Activated CD8-positive, alpha-beta T cell treated with anti-CD3 and anti-CD28 coated beads for 36 hours (primary cell): ENCODE measurements around the gene ATP5MC3. TPM values are rescaled to one million over a fixed set of nuclear protein-coding genes. Genes with fewer than 3 reads are reported as not detected.

Source experiments
- ATAC-seq: fragments of 200-7000 bp; cut with Tn5 transposase; one replicate; pipeline ENCODE4 v1.10.0; 2021; ENCODE audit warnings: mild to moderate bottlenecking, moderate library complexity
- CTCF ChIA-PET: fragments of 350-600 bp; sonication (Branson Sonifier 250); formaldehyde crosslinking; loops from one replicate; lab custom pipeline; 2021; ENCODE audit warnings: antibody characterized with exemption; lab: Charles Lee
- POLR2A ChIA-PET: fragments of 350-600 bp; sonication (Branson Sonifier 250); formaldehyde crosslinking; loops from one replicate; lab custom pipeline; 2021; ENCODE audit warnings: antibody characterized with exemption; lab: Charles Lee
- DNase-seq: peaks from one replicate; pipeline ENCODE4 v3.0.0-alpha.2; 2020
- H3K27ac Mint-ChIP-seq: one replicate; pipeline ENCODE4 v1.8.0; 2021; ENCODE audit warnings: mild to moderate bottlenecking, mixed read lengths
- H3K27me3 Mint-ChIP-seq: one replicate; pipeline ENCODE4 v1.8.0; 2021; ENCODE audit warnings: mixed read lengths
- H3K36me3 Mint-ChIP-seq: one replicate; pipeline ENCODE4 v1.8.0; 2021; ENCODE audit warnings: low read depth, mixed read lengths
- H3K4me1 Mint-ChIP-seq: one replicate; pipeline ENCODE4 v1.8.0; 2021; ENCODE audit warnings: low read depth, mixed read lengths
- H3K4me3 Mint-ChIP-seq: one replicate; pipeline ENCODE4 v1.8.0; 2021; ENCODE audit warnings: mild to moderate bottlenecking, moderate library complexity, mixed read lengths
- H3K9me3 Mint-ChIP-seq: one replicate; pipeline ENCODE4 v1.8.0; 2021; ENCODE audit warnings: mixed read lengths
- CTCF ChIP-seq: fragments of 200-600 bp; IDR thresholded peaks from one replicate; pipeline ENCODE4 v1.8.0; 2022; ENCODE audit warnings: antibody characterized with exemption, mild to moderate bottlenecking
- intact Hi-C: fragments of 100-400 bp; cut with micrococcal nuclease; formaldehyde crosslinking; loops from one replicate; pipeline ENCODE4 v1.10.0; 2022
- microRNA-seq: library from miRNA; unstranded; fragments of <30 nt; microRNA quantifications from one replicate; pipeline ENCODE4 v1.2.0, GENCODE V29; 2022; ENCODE audit warnings: borderline microRNAs expressed, borderline replicate concordance
- total RNA-seq, 2 experiments: library from RNA; stranded (reverse); gene quantifications; one replicate each; pipeline ENCODE4 v1.2.3, GENCODE V29; 2021

Gene ATP5MC3
- total RNA-seq, 2 experiments from 2014 or later, result 399 to 401 TPM

- Mint-ChIP-seq H3K36me3 (peaks cover 32% of the 10 kb centered on the region), H3K27me3 (no peaks in the 10 kb centered on the region), H3K27ac (no peak overlapping the region), H3K9me3 (no peaks in the 10 kb centered on the region), H3K4me1 (peaks cover 39% of the 10 kb centered on the region), H3K4me3 (no peak overlapping the region)
- ChIA-PET POLR2A (no interaction called here), CTCF (interaction anchor here (1.3 kb wide), 1 partner anchor 20 kb away, joined by 3 read pairs; no protein-coding TSS in a partner anchor)
- no peak for ATAC-seq
- intact Hi-C loops, result no loop called here
- no peak for DNase-seq
- no peak for TF ChIP-seq CTCF
Observed at GRCh38 chr2:175135862-175136261, 45.6 kb downstream of the ATP5MC3 start.

GRCh38 chr2:175135177-175135576 lies 46.3 kb downstream of the ATP5MC3 start:
- ATAC-seq (no peak), DNase-seq (no peak)
- intact Hi-C loops, result no loop called here
- TF ChIP-seq CTCF, result no peak
- Mint-ChIP-seq H3K27ac (no peak overlapping the region), H3K9me3 (no peaks in the 10 kb centered on the region), H3K4me3 (no peak overlapping the region), H3K27me3 (no peaks in the 10 kb centered on the region), H3K36me3 (peaks cover 33% of the 10 kb centered on the region), H3K4me1 (peaks cover 37% of the 10 kb centered on the region)
- ChIA-PET CTCF (interaction anchor here (1.3 kb wide), 1 partner anchor 20 kb away, joined by 3 read pairs; no protein-coding TSS in a partner anchor), POLR2A (no interaction called here)

GRCh38 chr2:175131252-175131651 lies 50.3 kb downstream of the ATP5MC3 start:
- Mint-ChIP-seq H3K27me3 (no peaks in the 10 kb centered on the region), H3K36me3 (peaks cover 33% of the 10 kb centered on the region), H3K9me3 (no peaks in the 10 kb centered on the region), H3K4me3 (no peak overlapping the region), H3K4me1 (peaks cover 14% of the 10 kb centered on the region), H3K27ac (no peak overlapping the region)
- ChIA-PET CTCF (no interaction called here), POLR2A (no interaction called here)
- DNase-seq, result no peak
- no peak for TF ChIP-seq CTCF
- no peak for ATAC-seq
- intact Hi-C loops, result no loop called here

GRCh38 chr2:175126661-175127060 lies 54.8 kb downstream of the ATP5MC3 start:
- no peak for TF ChIP-seq CTCF
- peaks cover 23% of the 10 kb centered on the region for H3K36me3 Mint-ChIP-seq
- DNase-seq (no peak), ATAC-seq (no peak)
- POLR2A ChIA-PET, result no interaction called here
- no peak overlapping the region for H3K27ac Mint-ChIP-seq
- H3K27me3 Mint-ChIP-seq, result no peaks in the 10 kb centered on the region
- no peak overlapping the region for H3K4me3 Mint-ChIP-seq
- peaks cover 9% of the 10 kb centered on the region for H3K4me1 Mint-ChIP-seq
- H3K9me3 Mint-ChIP-seq, result no peaks in the 10 kb centered on the region
- intact Hi-C loops, result no loop called here
- CTCF ChIA-PET, result no interaction called here

Small RNAs within 50 kb of the gene (microRNA-seq; reads per million reads assigned to microRNA genes)
- not detected for gene MIR933

Other genes with a start within 250 kb of the ATP5MC3 start
- gene CHN1, start 176.3 kb downstream of the ATP5MC3 start, total RNA-seq, result 1 to 10 TPM; 2.9 to 3.0 TPM
- gene ATF2, start 13.5 kb downstream of the ATP5MC3 start, total RNA-seq, result 10 to 100 TPM; 42.9 to 48.4 TPM